Suprapubic skin (tissue), 4 donors: ENCODE data around the gene SLC25A23. TPM values are rescaled to one million over a fixed set of nuclear protein-coding genes. Genes with fewer than 3 reads are reported as not detected.
"Not testable (repeated sequence)": the region's sequence is repeated elsewhere in the genome, so short reads cannot be mapped to it uniquely, and the experiment has no call there.

Source experiments
- DNase-seq, 2 donors: peaks; one replicate each; pipeline ENCODE4 v3.0.0-alpha.2; 2019; ENCODE audit warnings: low spot score in 2 of 2
- H3K27ac ChIP-seq: fragments of 200-600 bp; sonication (generic); one replicate; pipeline ENCODE4 v1.5.1; 2019
- H3K27me3 ChIP-seq: fragments of 200-600 bp; sonication (generic); one replicate; pipeline ENCODE4 v1.5.1; 2019
- H3K36me3 ChIP-seq: fragments of 200-600 bp; sonication (generic); one replicate; pipeline ENCODE4 v1.5.1; 2019
- H3K4me1 ChIP-seq: fragments of 200-600 bp; sonication (generic); one replicate; pipeline ENCODE4 v1.5.1; 2019
- H3K4me3 ChIP-seq: fragments of 200-600 bp; sonication (generic); one replicate; pipeline ENCODE4 v1.5.1; 2019; ENCODE audit warnings: mild to moderate bottlenecking
- H3K9me3 ChIP-seq: fragments of 200-600 bp; sonication (generic); one replicate; pipeline ENCODE4 v1.5.1; 2019
- EP300 ChIP-seq: sonication (generic); formaldehyde crosslinking; IDR thresholded peaks from one replicate; pipeline ENCODE4 v1.6.1; 2017; ENCODE audit warnings: antibody characterized with exemption
- POLR2A ChIP-seq, 2 donors: fragments of 450-650 bp; IDR thresholded peaks; one replicate each; pipeline ENCODE4 v1.6.1; 2017; ENCODE audit warnings: antibody characterized with exemption in 2 of 2, mild to moderate bottlenecking in 2 of 2, moderate library complexity in 2 of 2
- POLR2AphosphoS5 ChIP-seq, 3 donors: sonication (generic); formaldehyde crosslinking; IDR thresholded peaks; one replicate each; pipeline ENCODE4 v1.6.1; 2017; ENCODE audit warnings: antibody characterized with exemption in 3 of 3
- WGBS: methylation state at CpG from one replicate; pipeline ENCODE4 v1.1.5; 2018; 5-methylcytosine and 5-hydroxymethylcytosine counted together
- total RNA-seq, 4 donors: library from RNA; depleted of rRNA; stranded (reverse); fragments of >200 nt; gene quantifications; one replicate each; pipeline ENCODE4 v1.1.0, GENCODE V29; 2016
- TF ChIP-seq, protein P1 (sequence below), 2 donors: fragments of 200-600 bp in 1 of 2; fragments of 450-650 bp in 1 of 2; sonication (generic) in 1 of 2; IDR thresholded peaks; one replicate each; pipeline ENCODE4 v1.5.1; 2016 to 2019; ENCODE audit warnings: antibody characterized with exemption in 2 of 2, mild to moderate bottlenecking in 1 of 2, moderate library complexity in 1 of 2

SLC25A23 gene
- total RNA-seq, 4 donors from 2014 or later = 39.5 to 76.3 (median 61.6) TPM

DNA sequence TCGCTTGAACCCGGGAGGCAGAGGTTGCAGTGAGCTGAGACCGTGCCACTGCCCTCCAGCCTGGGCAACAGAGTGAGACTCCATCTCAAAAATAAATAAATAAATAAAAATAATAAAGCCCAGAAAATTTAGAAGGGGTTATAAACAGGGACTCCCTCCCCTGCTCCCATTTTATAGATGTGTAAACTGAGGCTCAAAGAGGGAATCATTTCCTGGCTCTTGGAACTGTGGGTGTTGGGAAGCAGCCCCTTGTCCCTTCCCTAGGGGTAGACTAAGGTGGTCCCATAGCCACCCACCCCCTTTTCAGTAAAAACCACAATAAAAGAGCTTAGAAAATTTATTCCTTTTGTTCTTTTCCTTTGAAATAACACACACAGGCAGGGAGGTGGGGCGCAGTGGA is 19.8 kb downstream of the SLC25A23 start:
- H3K27me3 ChIP-seq = no peaks in the 10 kb centered on the region
- 81% methylated on average over 4 of the region's 4 CpGs for WGBS
- H3K27ac ChIP-seq = no peak overlapping the region
- no peak overlapping the region for H3K4me3 ChIP-seq
- TF ChIP-seq, protein P1, sequence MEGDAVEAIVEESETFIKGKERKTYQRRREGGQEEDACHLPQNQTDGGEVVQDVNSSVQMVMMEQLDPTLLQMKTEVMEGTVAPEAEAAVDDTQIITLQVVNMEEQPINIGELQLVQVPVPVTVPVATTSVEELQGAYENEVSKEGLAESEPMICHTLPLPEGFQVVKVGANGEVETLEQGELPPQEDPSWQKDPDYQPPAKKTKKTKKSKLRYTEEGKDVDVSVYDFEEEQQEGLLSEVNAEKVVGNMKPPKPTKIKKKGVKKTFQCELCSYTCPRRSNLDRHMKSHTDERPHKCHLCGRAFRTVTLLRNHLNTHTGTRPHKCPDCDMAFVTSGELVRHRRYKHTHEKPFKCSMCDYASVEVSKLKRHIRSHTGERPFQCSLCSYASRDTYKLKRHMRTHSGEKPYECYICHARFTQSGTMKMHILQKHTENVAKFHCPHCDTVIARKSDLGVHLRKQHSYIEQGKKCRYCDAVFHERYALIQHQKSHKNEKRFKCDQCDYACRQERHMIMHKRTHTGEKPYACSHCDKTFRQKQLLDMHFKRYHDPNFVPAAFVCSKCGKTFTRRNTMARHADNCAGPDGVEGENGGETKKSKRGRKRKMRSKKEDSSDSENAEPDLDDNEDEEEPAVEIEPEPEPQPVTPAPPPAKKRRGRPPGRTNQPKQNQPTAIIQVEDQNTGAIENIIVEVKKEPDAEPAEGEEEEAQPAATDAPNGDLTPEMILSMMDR (IDR thresholded peaks at IDR 0.05) = no peak
- TF ChIP-seq EP300 = no peak
- TF ChIP-seq POLR2AphosphoS5 (IDR thresholded peaks at IDR 0.05) = no peak
- no peak for TF ChIP-seq POLR2A (IDR thresholded peaks at IDR 0.05)
- no peaks in the 10 kb centered on the region for H3K4me1 ChIP-seq
- peaks cover 2% of the 10 kb centered on the region for H3K36me3 ChIP-seq
- no peak for DNase-seq
- H3K9me3 ChIP-seq = no peaks in the 10 kb centered on the region

DNA sequence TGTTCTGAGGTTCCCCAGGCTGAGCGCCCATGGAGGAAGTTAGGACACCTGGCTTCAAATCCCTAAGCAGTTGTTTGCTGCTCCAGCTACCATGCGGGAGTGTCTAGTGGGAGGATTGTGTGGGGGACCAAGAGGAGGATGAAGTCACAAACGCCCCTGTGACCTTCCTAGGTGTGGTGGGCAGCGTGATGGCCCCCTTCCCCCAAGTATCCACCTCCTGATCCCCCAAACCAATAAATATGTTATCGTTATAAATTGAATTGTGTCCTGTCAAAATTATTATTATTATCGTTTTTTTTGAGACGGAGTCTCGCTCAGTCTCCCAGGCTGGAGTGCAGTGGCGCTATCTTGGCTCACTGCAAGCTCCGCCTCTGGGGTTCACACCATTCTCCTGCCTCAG is 25.9 kb downstream of the SLC25A23 start, which contains the start of gene SLC25A41:
Gene SLC25A41, minus strand, starts transcription at position 101 of the 400 bp plus-strand sequence. Its CDS starts 70 bp downstream, at position 31.
- WGBS = 91% methylated on average over 10 of the region's 10 CpGs
- DNase-seq = no peak

DNA sequence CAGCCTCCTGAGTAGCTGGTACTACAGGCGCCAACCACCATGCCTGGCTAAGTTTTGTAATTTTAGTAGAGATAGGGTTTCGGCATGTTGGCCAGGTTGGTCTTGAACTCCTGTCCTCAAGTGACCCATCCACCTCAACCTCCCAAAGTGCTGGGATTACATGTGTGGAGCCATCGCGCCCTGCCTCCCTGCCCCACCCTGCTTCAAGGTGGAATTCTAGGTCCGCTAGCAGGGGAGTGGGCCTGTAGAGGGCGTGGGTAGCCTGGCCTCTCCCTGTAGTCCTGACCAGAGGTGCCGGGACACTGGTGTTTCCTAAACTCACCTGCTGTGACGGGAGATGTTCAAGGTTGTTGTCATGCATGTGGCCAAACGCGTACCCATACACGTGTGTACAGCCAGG is 26.4 kb downstream of the SLC25A23 start:
- WGBS = 74% methylated on average over 4 of the region's 11 CpGs
- no peak for DNase-seq
- no peak overlapping the region for H3K4me3 ChIP-seq
- TF ChIP-seq, protein P1 (IDR thresholded peaks at IDR 0.05) = no peak
- TF ChIP-seq POLR2AphosphoS5 (IDR thresholded peaks at IDR 0.05) (no peak), POLR2A (IDR thresholded peaks at IDR 0.05) (no peak), EP300 (no peak)
- no peaks in the 10 kb centered on the region for H3K36me3 ChIP-seq
- no peaks in the 10 kb centered on the region for H3K9me3 ChIP-seq
- H3K27me3 ChIP-seq = no peaks in the 10 kb centered on the region
- no peaks in the 10 kb centered on the region for H3K4me1 ChIP-seq
- no peak overlapping the region for H3K27ac ChIP-seq

More for the DNA sequence above, 25.9 kb downstream of the SLC25A23 start, which contains the start of gene SLC25A41:
- Histone ChIP-seq H3K9me3 (no peaks in the 10 kb centered on the region), H3K36me3 (no peaks in the 10 kb centered on the region), H3K4me1 (no peaks in the 10 kb centered on the region), H3K4me3 (no peak within 1 kb of the TSS), H3K27me3 (no peaks in the 10 kb centered on the region), H3K27ac (no peak within 1 kb of the TSS)
- no peak for TF ChIP-seq EP300
- TF ChIP-seq POLR2AphosphoS5 (IDR thresholded peaks at IDR 0.05) = no peak
- TF ChIP-seq, protein P1 (IDR thresholded peaks at IDR 0.05) = no peak
- no peak for TF ChIP-seq POLR2A (IDR thresholded peaks at IDR 0.05)

DNA sequence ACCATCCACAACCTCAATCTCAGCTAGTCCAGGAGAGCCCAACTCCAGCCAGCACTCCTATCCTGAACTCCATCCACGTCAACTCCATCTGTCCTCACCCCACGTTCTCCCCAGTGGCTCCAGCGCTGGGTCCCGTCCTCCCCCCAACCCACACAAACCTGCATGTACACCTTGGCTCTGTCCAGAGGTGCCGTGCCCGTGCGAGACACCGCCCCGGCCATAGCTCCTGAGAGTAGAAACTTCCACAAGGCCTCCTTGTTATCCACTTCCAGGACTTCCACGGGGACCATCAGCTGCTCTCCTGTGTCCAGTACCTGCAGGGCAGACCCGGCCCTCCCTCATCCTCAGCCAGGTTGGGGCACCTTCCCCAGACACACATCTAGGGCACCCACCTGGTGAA is 27.7 kb downstream of the SLC25A23 start:
- no peak for DNase-seq
- Histone ChIP-seq H3K9me3 (no peaks in the 10 kb centered on the region), H3K4me1 (no peaks in the 10 kb centered on the region), H3K27ac (no peak overlapping the region), H3K36me3 (no peaks in the 10 kb centered on the region), H3K4me3 (no peak overlapping the region), H3K27me3 (no peaks in the 10 kb centered on the region)
- 93% methylated on average over 11 of the region's 11 CpGs for WGBS
- TF ChIP-seq POLR2AphosphoS5 (IDR thresholded peaks at IDR 0.05) (no peak), POLR2A (IDR thresholded peaks at IDR 0.05) (no peak), EP300 (no peak)
- TF ChIP-seq, protein P1 (IDR thresholded peaks at IDR 0.05) = no peak

DNA sequence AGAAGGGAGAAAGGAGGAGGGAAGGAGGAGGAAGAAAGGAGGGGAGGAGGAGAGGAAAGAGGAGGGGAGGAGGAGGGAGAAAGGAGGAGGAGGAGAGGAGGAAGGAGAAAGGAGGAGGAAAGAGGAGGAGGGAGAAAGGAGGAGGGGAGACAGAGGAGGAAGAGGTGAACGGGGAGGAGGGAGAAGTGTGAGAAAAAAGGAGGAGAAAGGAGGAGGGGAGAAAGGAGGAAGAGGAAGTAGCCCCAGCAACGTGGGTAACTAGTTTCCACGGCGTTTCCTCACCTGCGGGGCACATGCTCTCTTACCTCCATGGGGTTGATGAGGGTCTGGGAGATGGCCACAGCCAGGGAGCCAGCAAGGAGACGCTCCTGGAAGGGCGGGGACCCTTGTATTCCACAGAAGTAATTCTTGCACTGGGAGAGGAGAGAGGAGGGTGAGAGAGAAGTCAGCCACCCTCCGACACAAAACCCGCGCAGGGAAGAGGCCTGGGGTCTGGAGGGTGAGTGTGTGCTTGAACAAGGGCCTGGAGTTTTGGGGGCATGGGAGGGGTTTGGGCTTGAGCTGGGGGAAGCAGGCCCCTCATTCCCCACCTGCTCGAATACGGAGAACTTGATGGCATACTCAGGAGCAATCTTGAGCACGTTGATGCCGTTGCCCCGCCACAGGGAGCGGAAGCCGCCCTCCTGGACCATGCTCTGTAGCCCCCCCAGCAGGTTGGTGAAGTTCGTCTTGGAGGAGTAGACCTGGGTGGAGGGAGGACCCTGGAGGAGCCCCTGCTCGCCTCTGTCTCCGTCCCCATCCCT is 30.0 kb downstream of the SLC25A23 start:
- no peak for DNase-seq
- Histone ChIP-seq H3K36me3 (no peaks in the 10 kb centered on the region), H3K9me3 (no peaks in the 10 kb centered on the region), H3K4me3 (no peak overlapping the region), H3K4me1 (peaks cover 7% of the 10 kb centered on the region), H3K27ac (no peak overlapping the region), H3K27me3 (no peaks in the 10 kb centered on the region)
- TF ChIP-seq POLR2A (IDR thresholded peaks at IDR 0.05) = no peak
- TF ChIP-seq, protein P1 (IDR thresholded peaks at IDR 0.05) = no peak
- no peak for TF ChIP-seq POLR2AphosphoS5 (IDR thresholded peaks at IDR 0.05)
- no peak for TF ChIP-seq EP300
- WGBS = 64% methylated on average over 20 of the region's 20 CpGs

DNA sequence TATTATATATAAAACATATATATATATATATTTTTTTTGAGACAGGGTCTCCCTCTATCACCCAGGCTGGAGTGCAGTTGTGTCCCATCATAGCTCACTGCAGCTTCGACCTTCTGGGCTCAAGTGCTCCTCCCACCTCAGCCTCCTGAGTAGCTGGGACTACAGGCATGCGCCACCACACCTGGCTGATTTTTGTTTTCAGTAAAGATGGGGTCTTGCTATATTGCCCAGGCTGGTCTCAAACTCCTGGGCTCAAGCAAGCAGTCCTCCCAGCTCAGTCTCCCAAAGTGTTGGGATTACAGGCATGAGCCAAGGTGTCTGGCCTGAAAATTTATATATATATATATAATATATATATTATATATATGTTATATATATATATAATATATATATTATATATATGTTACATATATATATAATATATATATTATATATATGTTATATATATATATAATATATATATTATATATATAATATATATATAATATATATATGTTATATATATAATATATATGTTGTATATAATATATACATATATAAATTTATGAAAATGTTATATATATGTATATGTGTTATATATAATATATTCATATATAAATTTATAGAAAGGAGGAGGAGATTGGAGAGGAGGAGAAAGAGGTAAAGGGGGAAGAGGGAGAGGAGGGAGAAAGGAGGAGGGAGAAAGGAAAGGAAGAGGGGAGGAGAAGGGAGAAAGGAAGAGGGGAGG is 30.7 kb downstream of the SLC25A23 start:
- H3K27ac ChIP-seq, H3K4me3 ChIP-seq, H3K27me3 ChIP-seq, H3K4me1 ChIP-seq, H3K9me3 ChIP-seq, DNase-seq, H3K36me3 ChIP-seq: not testable (repeated sequence)
- 91% methylated on average over 2 of the region's 2 CpGs for WGBS
